HG03378 (cell line): Measurements from ENCODE around the gene SNRPA1.

Experiments used
- ATAC-seq: cut with Tn5 transposase; IDR thresholded peaks from one replicate; pipeline ENCODE4 v1.9.1; 2021; ENCODE audit warnings: mild to moderate bottlenecking, moderate library complexity; ENCODE audit not compliant: unreplicated experiment

Gene SNRPA1

DNA sequence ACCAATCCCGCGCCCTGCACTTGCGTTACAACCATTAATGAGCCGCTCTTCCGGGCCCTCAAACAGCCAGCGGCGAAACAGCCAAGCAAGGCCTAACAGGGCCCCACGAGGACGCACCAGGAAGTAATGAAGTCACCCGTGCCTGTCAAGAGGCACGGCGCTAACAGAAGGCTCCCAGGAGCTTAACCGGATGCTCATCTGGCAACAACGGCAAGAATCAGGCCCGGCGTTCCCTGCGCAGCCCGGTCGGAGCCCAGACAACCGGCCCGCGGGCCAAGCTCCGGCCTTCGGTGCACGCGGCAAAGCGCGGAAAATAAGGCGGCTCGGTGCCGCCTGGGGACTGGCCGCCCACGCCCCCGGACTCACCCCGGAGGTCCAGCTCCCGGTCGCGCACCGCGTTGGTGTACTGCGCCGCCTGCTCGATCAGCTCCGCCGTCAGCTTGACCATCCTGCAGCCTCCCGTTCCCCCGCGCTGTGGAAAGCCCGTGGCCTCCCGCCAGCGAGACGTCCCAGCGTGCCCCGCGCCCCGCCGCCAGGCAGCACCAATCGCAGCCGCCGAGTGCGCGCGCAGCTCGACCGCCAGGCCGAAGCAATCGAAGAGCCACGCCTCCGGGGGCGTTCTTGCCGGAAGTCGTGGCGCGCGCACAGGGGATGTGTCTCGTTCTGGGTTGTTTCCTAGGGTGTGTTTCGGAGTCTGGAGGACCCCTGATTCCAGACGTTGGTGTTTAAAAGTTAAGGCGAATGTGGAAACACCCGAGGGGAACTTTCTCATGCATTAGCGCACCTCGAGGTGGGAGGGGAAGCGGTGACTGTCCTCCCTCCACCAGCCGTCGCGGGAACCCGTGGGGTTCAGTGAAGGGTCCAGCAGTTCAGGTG is at the start of gene SNRPA1:
Gene SNRPA1 (minus strand): TSS at position 518 of the 876 bp plus-strand sequence. CDS start 70 bp downstream, at position 448.
- peak; percentile 66 for ATAC-seq

DNA sequence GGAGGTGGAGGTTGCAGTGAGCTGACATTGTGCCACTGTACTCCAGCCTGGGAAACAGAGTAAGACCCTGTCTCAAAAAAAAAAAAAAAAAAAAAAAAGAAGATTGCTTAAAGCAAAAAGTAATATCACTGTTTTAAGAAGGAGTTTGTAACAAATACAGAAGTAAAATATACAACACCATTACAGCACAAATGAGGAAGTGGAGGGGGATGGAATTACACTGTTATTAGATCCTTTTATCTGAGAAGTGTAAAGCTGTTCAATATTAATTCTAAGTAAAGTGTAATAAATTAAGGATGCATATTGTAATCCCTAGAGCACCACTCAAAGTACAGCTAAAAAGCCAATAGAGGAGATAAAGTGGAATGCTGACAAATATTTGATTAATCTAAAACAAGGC is 47.0 kb upstream of the SNRPA1 start:
- no peak for ATAC-seq

DNA sequence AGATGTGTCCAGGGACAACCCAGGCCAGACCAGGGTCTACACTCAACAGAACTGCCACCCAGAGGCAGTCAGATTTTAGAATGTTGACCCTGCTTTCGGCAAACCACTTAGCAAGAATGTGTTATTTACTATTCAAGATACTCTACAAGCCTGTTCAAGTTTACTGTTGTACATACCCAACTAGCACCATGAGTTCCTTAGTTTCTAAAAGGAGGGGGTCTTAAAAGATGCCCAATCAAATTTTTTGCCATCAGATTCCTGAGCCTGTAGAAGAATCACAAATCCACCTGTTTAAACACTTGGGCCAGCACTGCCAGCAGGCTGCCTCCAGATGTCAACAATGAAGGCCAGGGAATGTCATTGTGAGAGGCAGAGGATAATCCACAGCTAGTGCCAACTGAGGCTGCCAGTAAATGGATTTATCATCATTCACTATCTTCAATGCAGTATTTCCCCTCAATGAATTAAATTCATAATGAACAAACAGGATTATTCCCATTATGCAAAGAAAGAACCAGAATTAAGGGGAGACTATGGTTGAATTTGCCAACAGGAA is 43.5 kb upstream of the SNRPA1 start:
- no peak for ATAC-seq

DNA sequence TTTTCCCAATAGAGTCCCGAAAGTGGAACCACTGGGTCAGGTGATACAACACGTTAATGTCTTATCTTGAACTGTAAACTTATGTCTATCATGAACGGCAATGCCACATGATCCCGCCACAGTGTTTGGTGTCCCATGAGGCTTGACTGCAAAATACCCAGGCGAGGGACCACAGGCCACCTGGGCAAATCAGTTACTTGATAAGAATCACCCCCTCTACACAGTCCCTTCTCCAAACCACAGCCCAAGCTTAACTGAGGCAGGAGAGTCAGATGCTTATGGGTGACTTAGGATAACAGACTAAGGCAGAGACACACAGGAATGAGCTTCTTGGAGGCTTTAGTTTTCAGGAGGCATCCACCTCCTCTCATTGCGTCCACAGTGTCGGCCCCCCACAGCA is 42.9 kb upstream of the SNRPA1 start:
- no peak for ATAC-seq

DNA sequence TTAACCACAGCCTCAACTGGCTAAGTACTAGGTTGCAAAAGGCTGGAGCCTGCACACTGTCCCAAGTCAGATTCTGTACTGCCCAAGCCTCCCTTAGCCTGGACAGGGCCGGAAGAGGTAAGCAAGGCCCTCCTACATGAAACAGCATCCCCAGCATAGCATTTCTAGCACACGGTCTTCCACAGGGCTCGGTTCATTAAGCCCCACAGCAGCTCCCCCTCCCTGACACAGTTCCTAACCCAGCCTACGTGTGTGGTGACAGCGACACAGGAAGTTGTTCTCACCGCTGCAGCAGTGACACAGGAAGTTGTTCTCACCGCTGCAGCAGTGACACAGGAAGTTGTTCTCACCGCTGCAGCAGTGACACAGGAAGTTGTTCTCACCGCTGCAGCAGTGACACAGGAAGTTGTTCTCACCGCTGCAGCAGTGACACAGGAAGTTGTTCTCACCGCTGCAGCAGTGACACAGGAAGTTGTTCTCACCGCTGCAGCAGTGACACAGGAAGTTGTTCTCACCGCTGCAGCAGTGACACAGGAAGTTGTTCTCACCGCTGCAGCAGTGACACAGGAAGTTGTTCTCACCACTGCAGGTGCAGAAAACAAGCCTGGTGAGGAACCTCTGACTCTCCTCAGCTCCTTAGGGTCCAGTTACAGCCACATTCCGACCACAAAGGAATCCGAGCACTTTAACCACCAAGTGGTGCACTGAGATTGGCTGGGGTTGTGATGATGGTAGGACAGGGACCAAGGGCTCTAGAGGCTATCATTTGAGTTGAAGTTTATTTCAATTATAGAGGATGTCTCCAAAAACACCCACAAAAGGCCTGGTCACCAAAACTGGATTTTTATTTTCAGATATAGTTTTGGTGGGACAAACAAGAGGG is 39.1 kb upstream of the SNRPA1 start:
- ATAC-seq = peak; percentile 57

DNA sequence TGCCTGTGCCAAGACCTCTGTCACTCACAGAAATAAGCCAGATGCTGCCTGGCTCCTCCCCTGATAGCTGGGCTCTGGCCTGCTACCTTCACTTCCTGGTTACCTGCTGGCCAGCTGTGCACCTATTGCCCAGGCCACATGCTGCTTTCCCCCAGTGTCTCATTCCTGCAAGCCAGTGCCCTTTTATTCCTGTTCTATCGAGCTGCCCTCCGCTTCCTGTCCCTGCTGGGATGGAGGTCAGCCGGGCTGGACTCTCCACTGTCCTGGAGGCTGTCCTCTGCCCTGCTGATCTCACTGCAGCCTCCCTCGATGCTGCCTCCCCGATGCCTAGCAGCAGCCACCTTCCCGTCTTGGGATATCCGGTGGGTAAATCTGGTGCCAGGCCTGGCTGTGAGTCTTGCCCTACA is 37.0 kb upstream of the SNRPA1 start:
- no peak for ATAC-seq

DNA sequence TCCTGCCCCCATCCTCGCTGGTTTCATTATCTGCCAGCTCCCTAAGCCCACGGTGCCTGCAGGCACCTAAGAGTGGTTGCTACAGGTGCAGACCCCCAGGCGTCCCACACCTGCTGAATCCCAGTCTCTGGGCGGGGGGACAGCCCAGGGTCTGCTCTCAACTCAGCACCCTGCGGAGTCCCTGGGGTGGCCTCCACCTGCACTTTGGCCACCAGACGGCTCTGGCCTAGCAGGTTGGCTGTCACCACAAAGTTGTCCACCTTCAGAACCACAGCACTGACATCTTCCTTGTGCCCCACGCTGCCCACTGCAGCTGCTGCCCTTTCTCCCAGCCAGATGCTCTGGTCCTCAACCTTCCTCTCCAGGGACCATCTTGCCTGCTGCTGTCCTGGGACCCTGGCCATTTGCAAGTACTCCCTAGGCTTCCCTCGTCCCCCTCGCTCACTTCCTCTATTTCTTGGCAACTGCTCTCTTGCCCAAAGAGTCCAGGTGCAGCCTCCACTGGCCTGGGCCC is 34.9 kb upstream of the SNRPA1 start:
- no peak for ATAC-seq

DNA sequence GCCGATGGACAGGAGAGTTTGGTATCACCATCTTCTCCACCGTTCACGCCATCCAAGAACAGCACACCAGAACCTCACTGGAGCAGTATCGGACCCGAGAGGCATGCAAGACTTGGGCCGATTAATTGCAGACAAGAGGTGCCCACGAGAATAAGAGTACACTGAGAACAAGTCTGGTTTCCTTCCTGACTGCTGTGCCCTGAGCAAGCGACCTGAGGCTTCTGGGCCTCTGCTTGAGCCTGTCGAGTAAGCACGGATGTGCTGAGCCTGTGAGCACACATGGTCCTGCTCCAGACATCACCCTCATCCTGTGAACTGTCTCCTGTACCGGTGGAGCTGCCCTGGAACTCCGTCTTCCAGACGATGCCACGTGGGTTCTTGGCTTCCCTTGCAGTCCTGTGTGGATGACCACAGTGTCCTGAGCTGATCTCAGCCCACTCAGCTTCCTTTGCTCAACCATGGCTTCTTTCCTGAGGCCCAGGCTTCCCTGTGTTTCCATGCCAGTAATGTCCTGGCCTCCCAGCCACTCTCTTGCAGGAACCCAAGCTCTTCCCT is 34.3 kb upstream of the SNRPA1 start:
- ATAC-seq = no peak

DNA sequence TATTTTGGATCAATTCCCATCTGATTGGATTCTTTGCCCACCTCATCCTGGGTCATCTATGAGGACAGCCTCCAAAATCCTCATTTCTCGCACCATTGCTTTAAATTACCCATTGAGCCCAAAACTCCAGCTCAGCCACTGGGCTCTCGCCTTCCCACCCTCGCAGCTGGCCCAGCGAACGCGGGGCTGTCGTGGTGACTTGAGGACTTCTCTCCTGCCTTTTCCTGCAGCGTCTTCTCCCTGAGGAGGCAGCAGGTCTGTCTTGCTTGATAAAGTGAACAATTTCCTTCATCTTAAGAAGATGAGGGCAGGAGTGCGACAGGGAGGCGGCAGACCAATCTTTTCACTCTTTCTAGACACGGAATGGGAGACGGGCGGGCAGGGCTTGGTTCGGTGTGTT is 33.0 kb upstream of the SNRPA1 start:
- no peak for ATAC-seq

DNA sequence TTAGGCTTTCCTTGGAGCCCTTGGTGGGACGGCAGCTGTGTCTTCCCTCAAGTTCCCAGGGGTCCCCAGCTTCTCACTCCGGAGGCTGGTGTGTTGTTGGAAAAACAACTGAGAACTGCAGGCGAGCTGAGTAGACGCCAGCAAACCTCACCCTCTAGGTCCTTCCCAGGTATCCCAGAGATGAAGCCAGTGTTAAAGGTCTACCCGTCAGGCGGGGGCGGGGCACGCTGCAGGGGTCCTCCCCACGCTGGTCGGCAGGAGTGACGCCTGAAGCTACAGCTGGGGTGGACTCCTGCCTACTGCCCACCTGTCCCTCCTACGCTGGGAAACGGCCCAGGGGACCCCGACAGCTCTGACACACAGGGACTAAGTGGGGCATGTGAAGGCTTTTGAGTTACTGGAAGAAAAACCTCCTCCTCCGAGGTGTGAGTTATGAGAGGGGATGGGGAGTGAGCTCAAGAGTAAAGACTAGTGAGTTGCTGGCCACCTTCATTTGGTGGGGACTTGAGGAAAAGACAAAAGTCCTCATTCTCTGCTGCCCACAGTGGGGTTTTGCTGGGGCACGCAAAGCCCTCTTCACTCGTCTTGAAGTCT is 32.2 kb upstream of the SNRPA1 start:
- no peak for ATAC-seq

DNA sequence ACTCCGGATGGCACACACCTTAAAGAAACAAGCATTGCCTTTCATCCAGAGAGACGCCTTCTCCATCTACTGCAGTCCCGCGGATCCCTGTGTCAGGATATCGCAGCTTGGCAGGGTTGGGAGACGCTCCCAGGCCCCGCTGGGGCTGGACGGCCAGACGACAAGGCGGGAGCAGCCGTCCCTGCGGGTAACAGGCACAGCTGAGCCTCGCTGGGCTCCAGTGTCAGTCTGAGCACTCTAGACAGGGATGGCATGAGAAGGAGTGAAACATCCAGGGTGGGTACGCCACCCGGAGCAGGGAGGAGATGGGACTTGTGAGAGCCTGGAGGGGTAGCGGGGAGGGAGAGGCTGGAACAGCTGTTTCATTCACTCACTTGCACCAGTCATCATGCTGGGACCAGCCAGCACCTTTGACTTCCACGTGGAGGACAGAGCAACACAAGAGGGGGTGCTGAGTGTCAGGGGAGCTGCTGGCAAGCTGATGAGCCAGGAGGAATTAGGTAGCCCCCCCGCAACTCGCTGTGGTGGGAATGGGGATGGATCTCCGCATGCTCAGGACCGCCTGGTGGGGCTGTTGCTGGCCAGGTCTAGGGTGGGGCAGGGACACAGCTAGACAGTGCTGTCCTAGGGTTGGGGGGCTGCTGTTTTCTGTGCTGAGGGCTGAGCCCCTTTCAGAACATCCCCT is 31.6 kb upstream of the SNRPA1 start:
- no peak for ATAC-seq

DNA sequence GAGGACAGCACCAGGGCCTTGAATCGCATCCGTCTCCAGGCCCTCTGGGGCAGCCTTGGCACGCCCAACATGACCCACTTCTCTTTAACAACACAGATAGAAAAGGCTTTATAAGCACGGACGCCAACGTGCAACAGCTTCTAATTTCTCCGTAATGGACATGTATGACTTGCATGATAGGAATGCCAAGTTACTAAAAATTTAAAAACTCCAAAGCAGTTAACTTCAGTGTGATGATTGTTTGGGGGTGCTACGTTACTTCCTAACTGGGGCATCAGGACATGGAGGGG is 30.9 kb upstream of the SNRPA1 start:
- no peak for ATAC-seq

DNA sequence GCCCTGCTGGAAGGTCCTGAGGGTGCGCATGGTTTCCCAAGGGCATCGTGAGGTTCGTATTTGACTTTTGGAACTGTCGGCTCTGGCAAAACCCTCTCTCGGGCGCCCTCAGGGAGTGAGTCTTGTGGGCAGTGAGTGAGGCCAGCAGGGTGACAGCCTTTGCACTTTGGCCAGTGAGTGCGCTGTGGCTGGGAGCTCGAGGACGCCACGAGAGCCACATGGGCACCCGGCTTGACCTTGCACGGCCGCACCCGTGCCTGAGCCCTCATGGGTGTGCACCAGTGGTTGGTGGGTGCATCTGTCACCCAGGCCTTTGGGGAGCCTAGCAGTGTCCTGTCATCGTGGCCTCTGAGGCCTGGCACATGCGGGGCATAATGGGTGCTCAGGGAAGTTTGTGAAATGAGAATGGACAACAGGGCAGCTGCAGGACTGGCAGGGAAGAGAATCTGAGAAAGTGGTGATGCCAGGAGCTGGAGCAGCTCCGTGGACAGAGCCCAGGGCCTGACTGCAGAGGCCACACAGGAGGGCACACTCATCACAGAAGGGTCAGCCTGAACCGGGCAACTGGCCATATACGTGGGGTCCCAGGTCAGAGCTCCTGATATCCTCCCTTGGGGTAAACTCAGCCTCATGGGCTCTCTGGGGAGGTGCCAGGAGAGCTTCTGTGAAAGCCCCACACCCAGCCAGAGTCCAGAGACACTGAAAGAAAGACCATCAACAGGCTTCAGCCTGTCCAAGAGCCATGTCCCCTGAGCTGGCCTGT is 30.4 kb upstream of the SNRPA1 start:
- no peak for ATAC-seq

DNA sequence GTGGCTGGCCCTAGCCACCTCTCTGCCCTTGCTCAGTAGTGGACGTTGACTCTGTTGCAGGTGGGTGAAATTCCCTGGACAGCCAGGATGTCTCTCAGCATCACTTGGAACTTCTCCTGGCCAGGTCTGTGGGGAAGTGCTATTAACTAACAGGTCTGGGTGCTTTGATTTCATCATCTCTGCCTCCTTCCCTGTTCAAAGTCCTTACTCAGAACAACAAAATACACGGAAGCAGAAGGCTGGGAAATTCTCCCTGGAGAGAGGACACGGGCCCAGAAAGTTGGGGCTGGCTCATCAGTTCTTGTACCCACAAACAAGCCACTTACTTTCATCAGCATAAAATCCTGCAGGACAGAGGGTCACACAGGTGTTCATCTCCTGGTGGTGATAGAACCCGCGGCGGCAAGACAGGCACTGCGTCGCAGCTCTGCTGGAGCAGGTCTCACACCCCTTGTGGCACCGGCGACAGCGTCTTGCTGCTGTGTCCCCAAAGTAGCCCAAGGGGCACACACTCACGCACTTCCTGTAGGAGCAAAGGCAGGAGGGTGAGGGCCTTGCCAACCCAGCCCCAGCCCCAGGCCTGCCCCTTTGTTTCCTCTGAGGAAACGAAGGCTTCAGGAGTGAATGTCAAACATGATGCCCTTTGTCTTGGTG is 29.6 kb upstream of the SNRPA1 start:
- no peak for ATAC-seq

DNA sequence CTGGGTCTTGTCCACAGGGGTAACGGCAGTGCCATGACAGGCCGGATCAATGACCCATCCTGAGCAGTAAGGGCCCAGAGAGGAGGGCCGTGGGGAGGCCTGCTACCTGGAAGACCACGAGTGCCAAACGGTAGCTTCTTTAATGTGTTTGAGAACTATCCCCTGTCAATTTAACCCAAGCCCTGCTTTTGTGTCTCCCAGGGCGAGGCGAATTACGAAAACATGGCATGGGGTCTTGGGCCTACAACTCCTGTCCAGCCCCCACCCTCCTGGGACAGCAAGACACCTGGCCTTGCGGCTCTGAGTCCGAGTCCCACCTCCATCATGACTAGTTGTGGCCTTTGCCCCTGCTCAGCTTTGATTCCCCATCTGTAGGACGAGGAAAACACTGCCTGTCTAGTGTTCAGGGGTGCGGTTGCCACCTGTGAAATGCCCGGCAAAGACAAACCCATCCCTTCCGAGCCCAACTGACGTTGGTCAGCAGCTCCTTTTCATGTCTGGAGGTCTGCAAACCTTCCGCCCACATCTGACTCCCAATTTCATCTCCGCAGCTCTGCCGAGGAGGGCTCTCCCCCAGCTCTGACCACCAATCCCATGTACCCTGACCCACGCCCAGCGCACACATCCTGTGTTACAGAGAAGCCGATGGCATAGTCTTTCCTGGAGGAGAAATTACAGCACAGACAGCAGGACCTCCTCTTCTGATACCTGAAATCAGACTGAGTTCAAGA is 28.9 kb upstream of the SNRPA1 start:
- no peak for ATAC-seq

DNA sequence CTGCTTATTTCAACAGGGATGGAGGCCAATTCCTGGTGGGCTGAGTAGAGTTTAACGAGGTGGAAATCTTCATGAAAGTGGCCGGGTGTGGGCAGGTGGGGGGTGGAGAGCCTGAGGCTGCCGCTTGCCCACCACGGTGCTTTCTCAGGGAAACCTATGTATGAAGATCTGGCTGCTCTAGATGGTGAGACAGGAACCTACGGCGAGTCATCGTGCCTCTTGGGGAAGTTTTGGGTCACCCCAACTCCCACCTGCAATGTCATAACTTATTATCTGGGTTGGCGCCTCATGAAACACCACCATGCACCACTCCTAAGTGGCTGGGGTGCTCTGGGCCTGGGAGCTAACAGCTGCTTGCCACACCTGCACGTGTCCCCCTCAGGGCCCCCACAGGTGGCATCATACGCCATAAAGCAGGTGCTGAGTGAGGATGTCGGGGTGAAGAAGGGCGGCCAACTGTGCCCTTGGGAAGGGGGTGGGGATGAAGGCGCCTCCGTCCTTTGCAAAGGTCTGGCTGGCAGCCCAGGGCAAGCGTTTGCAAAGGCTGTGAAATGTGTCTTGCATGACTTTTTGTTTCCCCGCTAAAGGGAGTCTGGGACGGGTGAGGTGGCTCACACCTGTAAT is 27.9 kb upstream of the SNRPA1 start:
- ATAC-seq = no peak

DNA sequence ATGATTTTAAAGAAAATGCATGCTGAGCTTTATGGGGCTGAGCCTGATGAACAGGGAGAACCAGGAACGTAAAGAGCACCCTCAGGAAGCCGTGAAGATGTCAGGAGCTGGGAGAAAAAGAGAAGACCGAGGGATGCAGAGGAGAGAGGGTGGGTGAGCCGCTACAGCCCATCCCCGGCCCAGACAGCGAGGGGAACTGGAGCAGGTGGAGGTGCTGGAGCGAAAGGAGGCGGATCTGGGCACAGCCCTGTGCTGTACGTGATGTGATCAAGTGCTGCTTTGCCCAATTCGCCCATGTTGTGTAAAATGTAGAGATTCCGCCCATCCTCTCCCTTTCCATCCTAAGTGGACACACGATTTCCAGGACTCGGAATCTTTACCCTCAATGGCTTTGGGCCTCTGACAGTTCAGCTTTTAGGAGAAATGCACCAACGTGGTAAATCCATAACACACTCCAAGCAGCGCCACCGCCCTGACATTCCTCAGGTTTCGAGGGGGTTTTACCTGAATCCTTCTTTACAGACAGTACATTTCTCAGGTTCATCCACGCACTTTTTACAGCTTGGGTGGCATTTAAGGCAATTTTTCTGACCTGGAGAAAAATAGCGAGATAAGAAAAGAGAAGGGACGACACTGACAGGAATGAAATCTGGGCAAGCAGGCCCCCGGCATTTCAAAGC is 27.1 kb upstream of the SNRPA1 start:
- no peak for ATAC-seq
